Mucosa of descending colon (tissue), 3 donors: Measurements from ENCODE around the gene TRIO. TPM values are rescaled to one million over a fixed set of nuclear protein-coding genes. Genes with fewer than 3 reads are reported as not detected.

Source experiments
- ATAC-seq: fragments of 200-7000 bp; cut with Tn5 transposase; one replicate; pipeline ENCODE4 v1.9.1; 2020; ENCODE audit warnings: mild to moderate bottlenecking, moderate library complexity
- DNase-seq, 3 donors: peaks; one replicate each; pipeline ENCODE4 v3.0.0-alpha.2; 2020
- H3K36me3 ChIP-seq: fragments of 200-600 bp; one replicate; pipeline ENCODE4 v1.8.0; 2021; ENCODE audit warnings: low read depth, mild to moderate bottlenecking
- H3K4me1 ChIP-seq: fragments of 200-600 bp; one replicate; pipeline ENCODE4 v1.8.0; 2021; ENCODE audit warnings: low read depth, mild to moderate bottlenecking
- H3K4me3 ChIP-seq: fragments of 200-600 bp; one replicate; pipeline ENCODE4 v1.8.0; 2021; ENCODE audit warnings: mild to moderate bottlenecking
- H3K9me3 ChIP-seq: fragments of 200-600 bp; one replicate; pipeline ENCODE4 v1.8.0; 2021; ENCODE audit warnings: mild to moderate bottlenecking
- CTCF ChIP-seq: fragments of 200-600 bp; IDR thresholded peaks from one replicate; pipeline ENCODE4 v1.8.0; 2022; ENCODE audit warnings: antibody characterized with exemption, mild to moderate bottlenecking
- intact Hi-C, 2 donors: fragments of 100-400 bp; cut with DNase I in 1 of 2; cut with micrococcal nuclease in 1 of 2; formaldehyde crosslinking; loops; one replicate each; pipeline versions ENCODE4 v1.11.0 to v1.11.1; 2022; cut with DNase I, micrococcal nuclease
- total RNA-seq, 3 donors: library from RNA; stranded (reverse); fragmentation: NEBNext Ultra II Directional in 2 of 3; extraction: Animal tissue kit (Norgen Biotek cat#: 25700) in 2 of 3; gene quantifications; one replicate each; pipeline versions ENCODE4 v1.2.1 to v1.2.4, GENCODE V29; 2021 to 2023
- donor health status: DM: no; HTN: no; CAD: no; lungs with moderate emphysema.
- donor health status: DM: no; HTN: no; CAD: no.
- donor health status: DM: no; HTN: yes; CAD: no.

Gene TRIO
- total RNA-seq, 3 donors from 2014 or later = 164 to 231 (median 168) TPM

- intact Hi-C loops = no loop called here
- Histone ChIP-seq H3K4me1 (no peaks in the 10 kb centered on the region), H3K4me3 (no peak overlapping the region), H3K36me3 (no peaks in the 10 kb centered on the region), H3K9me3 (no peaks in the 10 kb centered on the region)
- ATAC-seq = no peak
- DNase-seq = no peak
- TF ChIP-seq CTCF = no peak
Measured at GRCh38 chr5:14348142-14348541, 205.0 kb downstream of the TRIO start.

- ATAC-seq = no peak
- no peak for TF ChIP-seq CTCF
- no peaks in the 10 kb centered on the region for H3K4me1 ChIP-seq
- no peak for DNase-seq
- intact Hi-C loops = no loop called here
- H3K9me3 ChIP-seq = no peaks in the 10 kb centered on the region
- no peak overlapping the region for H3K4me3 ChIP-seq
- no peaks in the 10 kb centered on the region for H3K36me3 ChIP-seq
Measured at GRCh38 chr5:14349029-14349428, 205.9 kb downstream of the TRIO start.

GRCh38 chr5:14351086-14351661 lies 208.0 kb downstream of the TRIO start:
- TF ChIP-seq CTCF = no peak
- H3K4me3 ChIP-seq = no peak overlapping the region
- ATAC-seq = peak; percentile 22
- intact Hi-C loops = no loop called here
- H3K9me3 ChIP-seq = no peaks in the 10 kb centered on the region
- no peaks in the 10 kb centered on the region for H3K4me1 ChIP-seq
- DNase-seq = no peak
- H3K36me3 ChIP-seq = no peaks in the 10 kb centered on the region

GRCh38 chr5:14351845-14352712 lies 208.9 kb downstream of the TRIO start:
- intact Hi-C loops = no loop called here
- peak; percentile 93 for TF ChIP-seq CTCF
- ATAC-seq (peak; percentile 96), DNase-seq (peak; percentile 61 to 65 (median 64))
- Histone ChIP-seq H3K36me3 (no peaks in the 10 kb centered on the region), H3K4me1 (no peaks in the 10 kb centered on the region), H3K4me3 (no peak overlapping the region), H3K9me3 (no peaks in the 10 kb centered on the region)

DNA sequence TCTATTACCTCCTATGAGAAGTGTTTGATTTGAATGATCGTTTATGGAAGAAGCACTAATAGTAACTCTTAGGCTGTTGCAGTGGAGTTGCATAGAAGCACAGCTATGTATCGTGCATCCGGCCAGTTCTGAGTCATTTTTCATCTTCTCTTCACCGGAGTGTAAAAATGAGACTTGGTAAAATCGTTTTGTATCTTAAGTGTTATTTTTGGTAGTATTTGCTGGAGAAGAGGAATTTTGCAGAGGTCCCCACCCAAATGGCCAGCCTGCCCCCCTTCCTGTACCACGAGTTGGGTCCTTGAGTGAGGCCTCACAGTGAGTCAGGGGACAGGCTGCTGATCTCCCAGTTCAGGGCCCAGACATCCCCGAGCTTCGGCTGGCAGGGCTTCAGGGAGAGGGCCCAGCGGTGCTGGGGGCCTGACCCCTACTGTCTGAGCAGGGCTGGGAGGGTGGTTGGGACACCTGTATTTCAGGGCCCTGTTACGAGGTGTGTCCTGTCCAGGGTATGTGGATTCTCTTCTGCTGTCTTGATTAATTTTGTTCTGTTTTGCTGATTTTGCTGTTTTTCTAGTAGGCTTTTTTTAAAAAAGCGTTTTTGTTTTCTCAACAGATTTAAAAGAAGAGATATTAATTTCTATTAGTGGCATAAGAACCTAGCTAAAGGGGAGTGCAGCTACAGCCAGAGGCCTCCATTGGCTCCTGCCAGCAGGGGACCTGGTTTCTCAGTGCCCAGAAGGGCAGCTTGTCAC lies 210.8 kb downstream of the TRIO start:
- intact Hi-C loops = no loop called here
- Histone ChIP-seq H3K4me3 (no peak overlapping the region), H3K4me1 (no peaks in the 10 kb centered on the region), H3K9me3 (no peaks in the 10 kb centered on the region), H3K36me3 (no peaks in the 10 kb centered on the region)
- ATAC-seq (no peak), DNase-seq (no peak)
- no peak for TF ChIP-seq CTCF
